Adipose tissue (tissue), 3 donors: ENCODE results near the gene PHLDA1. TPM values are rescaled to one million over a fixed set of nuclear protein-coding genes. Genes with fewer than 3 reads are reported as not detected.

Experiments
- H3K27ac ChIP-seq: one replicate; pipeline ENCODE4 v1.5.1; 2013; ENCODE audit warnings: low read depth, low read length
- WGBS, 3 donors: extraction: QIAGEN DNeasy Blood & Tissue Kit; methylation state at CpG; one replicate each; pipeline ENCODE4 v1.1.7; 2013; 5-methylcytosine and 5-hydroxymethylcytosine counted together
- polyA plus RNA-seq, 3 donors: library from polyadenylated mRNA; stranded (reverse); fragments of 200-250 nt; gene quantifications; one replicate each; pipeline ENCODE4 v1.2.3, GENCODE V29; 2013
- donor health status: healthy with polysubstance abuse.
- donor health status: Bipolar disorder and iron deficiency.
- donor health status: healthy.

PHLDA1 gene
- polyA plus RNA-seq, 3 donors, result 3.8 to 24.1 (median 20.7) TPM

DNA sequence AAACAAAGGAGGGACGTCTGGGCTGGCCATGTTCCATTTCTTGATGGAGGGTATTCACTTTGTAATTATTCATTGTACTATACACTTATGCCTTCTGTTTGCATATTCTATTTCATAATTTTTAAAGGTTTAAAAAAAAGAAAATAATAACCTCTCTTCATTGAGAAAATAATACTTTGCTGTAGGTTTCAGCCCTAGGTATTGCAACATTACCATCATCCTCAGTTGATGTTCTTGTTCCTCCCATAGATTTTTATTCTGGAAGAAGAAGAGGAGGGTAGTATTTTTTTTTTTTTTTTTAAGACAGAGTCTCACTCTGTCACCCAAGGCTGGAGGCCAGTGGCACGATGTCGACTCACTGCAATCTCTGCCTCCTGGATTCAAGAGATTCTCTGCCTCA is 54.7 kb downstream of the PHLDA1 start:
- no peak overlapping the region for H3K27ac ChIP-seq
- 84 to 93% (median 93%) methylated on average over 3 of the region's 3 CpGs for WGBS, 3 donors

DNA sequence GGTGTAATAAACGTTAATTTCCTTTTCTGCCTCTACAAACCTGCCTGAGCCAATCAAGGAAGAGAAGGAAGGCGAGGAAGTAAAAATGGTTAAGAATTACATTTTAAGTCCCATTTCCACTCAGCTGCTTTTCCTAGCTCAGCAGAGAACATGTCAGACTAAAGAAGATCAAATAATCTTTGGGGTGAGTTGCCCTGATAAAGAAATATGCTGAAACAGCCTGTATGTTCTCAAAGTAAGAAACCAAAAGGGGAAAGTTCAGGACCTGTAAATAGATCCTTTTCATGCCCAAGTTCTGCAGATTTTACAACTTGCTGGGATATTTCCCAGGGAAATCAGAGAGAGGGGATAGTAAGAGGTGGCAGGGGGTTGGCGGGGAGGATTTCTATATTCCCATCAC is 55.5 kb downstream of the PHLDA1 start:
- 78 to 84% (median 83%) methylated on average over 3 of the region's 3 CpGs for WGBS, 3 donors
- H3K27ac ChIP-seq, result no peak overlapping the region

DNA sequence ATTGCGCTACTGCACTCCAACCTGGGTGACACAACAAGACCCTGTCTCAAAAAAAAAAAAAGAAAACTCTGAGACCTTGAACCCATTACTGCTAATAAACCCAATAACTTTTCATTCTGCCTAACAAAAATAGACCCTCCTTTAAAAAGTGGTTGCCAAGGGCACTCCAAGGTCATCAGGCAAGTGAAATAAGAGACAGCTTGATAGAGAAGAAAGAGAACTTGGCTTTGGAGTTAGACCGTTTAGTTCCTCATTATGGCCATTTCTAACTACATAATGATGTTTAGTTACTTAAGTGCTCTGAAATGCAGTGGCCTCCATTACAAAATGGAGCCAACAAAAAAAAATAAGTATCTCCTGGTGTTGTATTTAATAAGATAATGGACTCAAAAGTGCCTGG is 55.9 kb downstream of the PHLDA1 start:
- no peak overlapping the region for H3K27ac ChIP-seq
- WGBS, 3 donors, result 73 to 85% (median 79%) methylated on average over 2 of the region's 2 CpGs

Other genes with a start within 250 kb of the PHLDA1 start
- 100 to 1,000 TPM in 2 of 3 donors, 10 to 100 TPM in 1; 77.4 to 634 (median 336) TPM for gene NAP1L1, start 52.9 kb upstream of the PHLDA1 start, polyA plus RNA-seq